ENCODE measurements around the gene U2SURP.

GRCh38 chr3:142990721-142991120 is 10.6 kb upstream of the U2SURP start:
- TF ChIP-seq, protein P1, sequence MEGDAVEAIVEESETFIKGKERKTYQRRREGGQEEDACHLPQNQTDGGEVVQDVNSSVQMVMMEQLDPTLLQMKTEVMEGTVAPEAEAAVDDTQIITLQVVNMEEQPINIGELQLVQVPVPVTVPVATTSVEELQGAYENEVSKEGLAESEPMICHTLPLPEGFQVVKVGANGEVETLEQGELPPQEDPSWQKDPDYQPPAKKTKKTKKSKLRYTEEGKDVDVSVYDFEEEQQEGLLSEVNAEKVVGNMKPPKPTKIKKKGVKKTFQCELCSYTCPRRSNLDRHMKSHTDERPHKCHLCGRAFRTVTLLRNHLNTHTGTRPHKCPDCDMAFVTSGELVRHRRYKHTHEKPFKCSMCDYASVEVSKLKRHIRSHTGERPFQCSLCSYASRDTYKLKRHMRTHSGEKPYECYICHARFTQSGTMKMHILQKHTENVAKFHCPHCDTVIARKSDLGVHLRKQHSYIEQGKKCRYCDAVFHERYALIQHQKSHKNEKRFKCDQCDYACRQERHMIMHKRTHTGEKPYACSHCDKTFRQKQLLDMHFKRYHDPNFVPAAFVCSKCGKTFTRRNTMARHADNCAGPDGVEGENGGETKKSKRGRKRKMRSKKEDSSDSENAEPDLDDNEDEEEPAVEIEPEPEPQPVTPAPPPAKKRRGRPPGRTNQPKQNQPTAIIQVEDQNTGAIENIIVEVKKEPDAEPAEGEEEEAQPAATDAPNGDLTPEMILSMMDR (conservative IDR thresholded peaks at IDR 0.05 in 1 of 2, IDR thresholded peaks at IDR 0.05 in 1 of 2; ENCODE audit: extremely low read depth in 1 of 2, insufficient read depth in 1 of 2, low read depth in 1 of 2, low read length in 2 of 2) = no peak
- no peak for TF ChIP-seq EZH2 (IDR thresholded peaks at IDR 0.05; ENCODE audit: borderline replicate concordance, low read length)
